GM10847 (cell line): ENCODE measurements around the gene PXDN.

ENCODE experiments used
- POLR2A ChIP-seq: IDR thresholded peaks from 2 replicates; pipeline ENCODE4 v1.6.1; 2011; ENCODE audit not compliant: insufficient read length; ENCODE audit errors: extremely low read depth

PXDN gene, protein sequence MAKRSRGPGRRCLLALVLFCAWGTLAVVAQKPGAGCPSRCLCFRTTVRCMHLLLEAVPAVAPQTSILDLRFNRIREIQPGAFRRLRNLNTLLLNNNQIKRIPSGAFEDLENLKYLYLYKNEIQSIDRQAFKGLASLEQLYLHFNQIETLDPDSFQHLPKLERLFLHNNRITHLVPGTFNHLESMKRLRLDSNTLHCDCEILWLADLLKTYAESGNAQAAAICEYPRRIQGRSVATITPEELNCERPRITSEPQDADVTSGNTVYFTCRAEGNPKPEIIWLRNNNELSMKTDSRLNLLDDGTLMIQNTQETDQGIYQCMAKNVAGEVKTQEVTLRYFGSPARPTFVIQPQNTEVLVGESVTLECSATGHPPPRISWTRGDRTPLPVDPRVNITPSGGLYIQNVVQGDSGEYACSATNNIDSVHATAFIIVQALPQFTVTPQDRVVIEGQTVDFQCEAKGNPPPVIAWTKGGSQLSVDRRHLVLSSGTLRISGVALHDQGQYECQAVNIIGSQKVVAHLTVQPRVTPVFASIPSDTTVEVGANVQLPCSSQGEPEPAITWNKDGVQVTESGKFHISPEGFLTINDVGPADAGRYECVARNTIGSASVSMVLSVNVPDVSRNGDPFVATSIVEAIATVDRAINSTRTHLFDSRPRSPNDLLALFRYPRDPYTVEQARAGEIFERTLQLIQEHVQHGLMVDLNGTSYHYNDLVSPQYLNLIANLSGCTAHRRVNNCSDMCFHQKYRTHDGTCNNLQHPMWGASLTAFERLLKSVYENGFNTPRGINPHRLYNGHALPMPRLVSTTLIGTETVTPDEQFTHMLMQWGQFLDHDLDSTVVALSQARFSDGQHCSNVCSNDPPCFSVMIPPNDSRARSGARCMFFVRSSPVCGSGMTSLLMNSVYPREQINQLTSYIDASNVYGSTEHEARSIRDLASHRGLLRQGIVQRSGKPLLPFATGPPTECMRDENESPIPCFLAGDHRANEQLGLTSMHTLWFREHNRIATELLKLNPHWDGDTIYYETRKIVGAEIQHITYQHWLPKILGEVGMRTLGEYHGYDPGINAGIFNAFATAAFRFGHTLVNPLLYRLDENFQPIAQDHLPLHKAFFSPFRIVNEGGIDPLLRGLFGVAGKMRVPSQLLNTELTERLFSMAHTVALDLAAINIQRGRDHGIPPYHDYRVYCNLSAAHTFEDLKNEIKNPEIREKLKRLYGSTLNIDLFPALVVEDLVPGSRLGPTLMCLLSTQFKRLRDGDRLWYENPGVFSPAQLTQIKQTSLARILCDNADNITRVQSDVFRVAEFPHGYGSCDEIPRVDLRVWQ (N-terminal part only)

DNA sequence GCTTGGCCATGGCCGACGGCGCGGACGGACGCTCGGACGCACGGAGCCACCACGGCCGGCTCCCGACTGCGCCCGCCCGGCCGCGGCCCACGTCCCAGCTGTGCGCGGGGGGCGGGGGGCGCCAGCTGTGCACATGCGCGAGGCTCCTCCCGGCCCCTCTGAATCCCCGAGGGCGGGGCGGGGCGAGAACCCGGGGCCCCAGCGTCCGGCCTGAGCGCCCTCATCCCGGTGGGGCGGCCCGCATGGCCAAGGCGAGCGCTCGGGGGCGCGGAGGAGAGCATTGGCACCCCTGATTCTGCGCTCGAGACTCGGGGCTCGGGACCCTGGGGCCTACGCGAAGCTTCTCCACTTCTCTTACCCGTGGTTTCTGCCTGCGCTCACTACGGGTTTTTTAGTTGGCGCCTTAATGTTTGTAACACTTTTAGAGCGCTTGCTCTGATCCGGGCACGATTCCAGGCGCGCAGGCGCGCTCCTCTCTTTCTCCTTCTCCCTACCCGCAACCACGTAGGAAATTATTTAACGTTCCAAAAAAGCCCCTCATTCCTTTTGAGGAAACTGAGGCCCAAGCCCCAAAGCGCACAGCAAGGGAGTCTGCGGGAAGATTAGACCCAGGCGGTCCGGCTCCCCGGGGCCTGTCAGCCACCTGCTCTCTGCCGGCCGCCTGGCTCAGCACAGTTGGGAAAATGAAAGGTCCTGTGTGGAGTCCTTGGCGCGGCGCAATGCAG lies at the start of gene PXDN:
Gene PXDN (minus strand): TSS at position 70 of the 725 bp plus-strand sequence. CDS start 60 bp downstream, at position 10.
- TF ChIP-seq POLR2A: no peak

DNA sequence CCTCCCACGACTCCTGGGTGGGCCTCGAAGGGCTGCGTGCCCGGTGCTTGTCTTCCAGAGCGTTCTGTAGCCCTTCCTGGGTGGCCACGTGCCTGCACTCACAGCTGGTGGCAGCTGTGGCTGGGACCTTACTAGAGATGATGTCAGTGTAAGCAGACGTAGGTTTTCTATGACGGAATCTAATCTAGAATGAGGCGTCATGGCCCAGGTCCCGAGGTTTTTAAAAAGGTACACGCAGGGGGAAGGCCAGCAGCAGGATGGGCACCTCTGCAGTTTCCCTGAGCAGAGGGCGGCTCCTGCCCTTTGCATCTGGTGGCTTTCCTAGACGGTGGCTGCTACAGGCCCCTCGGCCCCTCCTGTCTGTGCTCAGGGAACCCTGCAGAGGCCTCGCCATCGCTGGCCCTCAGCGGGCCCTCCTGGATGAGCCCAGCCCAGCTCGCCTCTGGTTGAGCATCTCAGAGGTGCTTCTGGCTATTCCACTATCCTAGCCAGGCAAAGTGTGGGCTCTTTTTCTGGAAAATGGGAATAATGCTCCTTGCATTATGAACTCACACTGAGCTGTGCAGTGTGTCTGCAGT lies 49.6 kb upstream of the PXDN start:
- TF ChIP-seq POLR2A: no peak

GRCh38 chr2:1793001-1793867 lies 48.9 kb upstream of the PXDN start:
- TF ChIP-seq POLR2A: no peak

DNA sequence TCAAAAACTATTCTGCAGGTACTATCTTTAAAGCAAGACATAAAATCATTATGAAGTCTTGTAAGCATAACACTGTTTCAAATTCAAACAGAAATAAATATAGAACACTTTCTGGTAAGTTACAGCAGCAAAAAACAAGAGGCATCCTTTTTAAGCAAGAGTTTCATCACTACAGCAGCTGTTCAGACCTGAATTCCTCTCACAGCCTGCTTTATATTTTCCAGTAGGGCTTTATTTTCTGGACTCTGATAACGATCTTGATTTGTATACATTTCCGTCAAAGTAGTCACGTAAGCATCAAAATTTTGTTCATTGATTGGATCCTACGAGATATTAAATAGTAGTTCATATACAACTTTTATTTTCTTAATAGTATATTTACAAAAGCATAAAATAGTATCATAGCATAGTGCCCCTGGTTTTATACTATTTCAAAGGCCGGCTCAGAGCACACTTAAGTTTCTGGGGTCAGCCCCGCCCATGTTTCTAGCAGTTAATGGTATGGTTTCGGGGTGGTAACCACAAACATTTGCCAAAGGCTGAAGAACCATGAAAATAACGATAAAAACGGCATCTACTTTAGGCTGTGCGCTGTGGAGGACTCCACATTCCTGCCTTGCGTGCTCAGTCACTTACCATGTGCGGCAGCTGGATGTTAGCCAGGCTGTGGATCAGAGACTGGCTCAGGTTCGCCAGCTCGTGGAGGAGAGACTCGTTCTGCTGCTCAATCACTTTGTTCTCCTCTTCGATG lies 47.5 kb upstream of the PXDN start:
- no peak for TF ChIP-seq POLR2A

DNA sequence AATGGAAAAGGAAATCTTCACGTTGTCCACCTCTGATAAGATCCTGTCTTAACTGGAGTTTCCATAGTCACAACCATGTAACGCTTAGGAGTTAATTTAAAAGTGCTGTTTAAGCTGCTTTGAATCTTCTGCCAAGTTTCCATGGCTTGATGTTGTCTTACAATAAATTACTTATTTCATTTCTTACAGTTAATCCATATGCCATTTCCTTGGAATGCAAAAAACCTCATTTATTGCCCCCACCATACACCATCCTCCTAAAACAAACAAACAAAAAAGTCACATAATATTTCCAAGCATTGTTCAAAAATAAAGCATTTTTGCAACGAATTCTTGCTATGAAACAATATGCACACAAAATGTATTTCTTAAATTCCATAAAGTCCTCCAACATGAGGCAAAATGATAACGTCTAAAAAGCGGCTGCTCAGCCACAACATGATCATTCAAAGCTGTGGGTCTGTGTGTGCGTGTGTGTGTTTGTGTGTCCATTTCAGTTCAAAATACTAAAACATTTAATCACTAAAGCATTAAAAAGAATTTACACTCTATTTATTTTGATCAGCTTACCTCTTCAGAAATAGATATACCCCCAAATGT lies 46.8 kb upstream of the PXDN start:
- no peak for TF ChIP-seq POLR2A

DNA sequence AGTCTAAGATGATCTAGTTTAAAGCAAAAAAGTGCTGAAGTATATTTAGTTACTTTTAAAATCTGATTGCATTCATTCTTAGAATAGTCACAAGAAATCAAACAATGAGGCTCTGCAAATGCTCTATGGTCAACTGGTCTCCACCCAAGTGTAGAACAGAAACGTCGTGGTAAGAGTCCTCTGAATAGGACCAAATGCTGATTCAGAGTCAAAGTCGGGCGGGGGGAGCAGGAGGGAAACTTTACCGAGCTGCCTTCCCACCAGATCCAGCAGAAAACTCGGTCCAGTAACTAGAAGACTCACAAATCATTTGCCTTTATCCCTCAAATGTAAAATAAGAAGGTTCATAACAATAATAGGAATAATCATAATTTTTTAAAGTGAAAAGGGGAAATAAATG lies 46.2 kb upstream of the PXDN start:
- no peak for TF ChIP-seq POLR2A

- TF ChIP-seq POLR2A: no peak
Measured at GRCh38 chr2:1789610-1790009, 45.3 kb upstream of the PXDN start.

DNA sequence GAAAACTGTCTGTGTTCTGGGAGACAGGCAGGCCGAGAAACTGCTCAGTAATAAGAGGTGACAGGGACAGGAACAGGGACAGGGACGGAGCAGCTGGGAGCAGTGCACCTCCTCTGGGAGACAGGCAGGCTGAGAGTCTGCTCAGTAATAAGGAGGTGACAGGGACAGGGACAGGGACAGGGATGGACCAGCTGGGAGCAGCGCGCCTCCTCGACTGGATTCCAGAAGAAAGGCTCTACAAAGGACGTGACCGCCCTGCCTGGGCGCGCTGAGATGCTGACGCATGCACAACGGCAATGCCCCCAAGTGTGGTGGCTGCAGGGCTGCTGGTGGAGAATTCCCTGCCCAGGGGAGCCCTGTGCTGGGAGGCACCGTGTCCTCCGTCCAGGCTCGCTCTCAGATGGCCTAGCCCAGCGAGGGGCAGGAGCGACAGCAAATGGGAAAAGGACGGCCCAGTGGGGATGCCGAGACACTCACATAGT lies 44.2 kb upstream of the PXDN start:
- no peak for TF ChIP-seq POLR2A

DNA sequence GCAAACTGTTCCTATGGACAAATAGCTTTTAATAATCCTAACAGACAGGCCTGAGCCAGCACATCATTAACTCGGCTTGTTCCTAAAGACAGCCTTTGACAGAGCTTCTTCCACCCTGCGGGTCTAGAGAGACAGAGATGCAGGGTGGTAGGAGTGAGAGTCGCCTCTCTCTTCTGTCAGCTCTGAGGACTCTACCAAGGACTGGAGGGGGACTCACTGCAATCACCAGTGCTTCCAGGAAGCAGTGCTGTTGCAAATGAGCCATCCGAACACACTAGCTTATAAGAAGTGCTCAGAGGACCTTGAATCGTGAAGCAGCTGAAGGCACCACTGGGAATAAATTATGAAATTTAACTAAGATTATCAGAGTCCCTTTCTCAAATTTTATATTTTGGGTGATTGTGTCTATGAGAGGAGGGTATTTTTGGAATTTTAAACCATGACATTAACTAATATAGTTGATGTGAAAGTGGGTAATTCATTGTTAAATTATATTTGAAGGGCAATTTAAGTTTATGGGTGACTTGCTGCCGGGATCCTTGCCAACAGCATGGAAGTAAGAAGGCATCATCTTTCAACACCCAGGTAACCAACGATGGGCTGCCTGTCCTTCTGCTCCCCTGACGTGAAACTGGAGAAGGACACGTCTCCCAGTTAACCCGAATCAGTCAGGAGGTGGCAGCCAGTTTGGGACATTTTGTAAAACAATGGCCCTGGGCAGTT lies 43.6 kb upstream of the PXDN start:
- TF ChIP-seq POLR2A: no peak

GRCh38 chr2:1784986-1785617 lies 40.8 kb upstream of the PXDN start:
- no peak for TF ChIP-seq POLR2A

- no peak for TF ChIP-seq POLR2A
Measured at GRCh38 chr2:1784087-1784486, 39.8 kb upstream of the PXDN start.
